ENCODE results near the gene ETNK2.

ETNK2 gene

DNA sequence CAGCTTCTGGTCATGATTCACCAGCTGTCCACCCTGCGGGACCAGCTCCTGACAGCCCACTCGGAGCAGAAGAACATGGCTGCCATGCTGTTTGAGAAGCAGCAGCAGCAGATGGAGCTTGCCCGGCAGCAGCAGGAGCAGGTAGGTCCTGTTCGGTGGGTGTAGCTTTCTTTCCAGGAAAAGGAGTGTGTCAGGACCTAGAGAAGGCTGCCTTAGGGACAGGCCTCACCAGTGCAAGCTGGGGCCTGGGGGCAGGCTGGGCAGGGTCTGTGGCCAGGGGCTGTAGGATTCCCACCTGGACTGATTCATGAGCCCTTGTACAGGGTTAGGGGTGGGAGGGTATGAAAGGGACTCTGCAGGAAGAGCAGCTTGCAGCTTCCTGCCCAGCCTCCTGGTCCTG is 35.3 kb downstream of the ETNK2 start:
- no peaks in the 10 kb centered on the region for H3K27me3 ChIP-seq (replicated peaks)
- in situ Hi-C loops (cut with HindIII; ENCODE audit: low pct_ligation_motif_present, low sequenced_read_pairs): no loop called here
- no peak overlapping the region for H3K4me3 ChIP-seq (ENCODE audit: low read depth, low read length)
- TF ChIP-seq CTCF (IDR thresholded peaks at IDR 0.05; ENCODE audit: low read depth, low read length, missing control alignments): no peak
- peaks cover 2% of the 10 kb centered on the region for H3K36me3 ChIP-seq (replicated peaks)
- DNase-seq: no peak
- no peak overlapping the region for H3K27ac ChIP-seq

- H3K4me3 ChIP-seq (ENCODE audit: low read depth, low read length): no peak overlapping the region
- no peak for TF ChIP-seq CTCF (IDR thresholded peaks at IDR 0.05; ENCODE audit: low read depth, low read length, missing control alignments)
- no peak overlapping the region for H3K27ac ChIP-seq
- peaks cover 2% of the 10 kb centered on the region for H3K36me3 ChIP-seq (replicated peaks)
- H3K27me3 ChIP-seq (replicated peaks): no peaks in the 10 kb centered on the region
- no peak for DNase-seq
- in situ Hi-C loops (cut with HindIII; ENCODE audit: low pct_ligation_motif_present, low sequenced_read_pairs): no loop called here
Observed at GRCh38 chr1:204115116-204115515, 36.7 kb downstream of the ETNK2 start.

DNA sequence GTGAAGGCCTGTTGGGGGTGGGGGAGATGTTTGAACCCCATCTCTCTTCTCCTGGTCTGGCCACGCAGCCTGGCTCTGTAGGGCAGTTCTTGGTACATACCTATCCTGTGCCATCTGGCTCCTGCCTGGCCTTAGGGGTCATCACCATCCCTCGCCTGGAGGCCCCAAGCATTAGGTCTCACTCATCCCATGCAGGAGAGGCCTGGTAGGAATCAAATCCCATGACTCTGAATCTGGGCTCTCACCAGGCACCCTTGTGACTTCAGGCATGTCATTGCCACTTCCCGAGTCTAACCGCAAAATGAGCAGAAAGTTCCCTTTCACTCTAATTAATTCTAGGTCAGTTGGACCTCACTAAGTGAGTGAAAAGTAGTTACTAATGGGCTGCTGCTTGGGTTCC is 37.2 kb downstream of the ETNK2 start:
- no peaks in the 10 kb centered on the region for H3K27me3 ChIP-seq (replicated peaks)
- H3K4me3 ChIP-seq (ENCODE audit: low read depth, low read length): no peak overlapping the region
- TF ChIP-seq CTCF (IDR thresholded peaks at IDR 0.05; ENCODE audit: low read depth, low read length, missing control alignments): no peak
- no peak for DNase-seq
- H3K36me3 ChIP-seq (replicated peaks): peaks cover 2% of the 10 kb centered on the region
- in situ Hi-C loops (cut with HindIII; ENCODE audit: low pct_ligation_motif_present, low sequenced_read_pairs): no loop called here
- H3K27ac ChIP-seq: no peak overlapping the region

- DNase-seq: no peak
- H3K27ac ChIP-seq: no peak overlapping the region
- TF ChIP-seq CTCF (IDR thresholded peaks at IDR 0.05; ENCODE audit: low read depth, low read length, missing control alignments): no peak
- in situ Hi-C loops (cut with HindIII; ENCODE audit: low pct_ligation_motif_present, low sequenced_read_pairs): no loop called here
- no peak overlapping the region for H3K4me3 ChIP-seq (ENCODE audit: low read depth, low read length)
- H3K27me3 ChIP-seq (replicated peaks): no peaks in the 10 kb centered on the region
- peaks cover 2% of the 10 kb centered on the region for H3K36me3 ChIP-seq (replicated peaks)
Observed at GRCh38 chr1:204113896-204114295, 37.9 kb downstream of the ETNK2 start.

DNA sequence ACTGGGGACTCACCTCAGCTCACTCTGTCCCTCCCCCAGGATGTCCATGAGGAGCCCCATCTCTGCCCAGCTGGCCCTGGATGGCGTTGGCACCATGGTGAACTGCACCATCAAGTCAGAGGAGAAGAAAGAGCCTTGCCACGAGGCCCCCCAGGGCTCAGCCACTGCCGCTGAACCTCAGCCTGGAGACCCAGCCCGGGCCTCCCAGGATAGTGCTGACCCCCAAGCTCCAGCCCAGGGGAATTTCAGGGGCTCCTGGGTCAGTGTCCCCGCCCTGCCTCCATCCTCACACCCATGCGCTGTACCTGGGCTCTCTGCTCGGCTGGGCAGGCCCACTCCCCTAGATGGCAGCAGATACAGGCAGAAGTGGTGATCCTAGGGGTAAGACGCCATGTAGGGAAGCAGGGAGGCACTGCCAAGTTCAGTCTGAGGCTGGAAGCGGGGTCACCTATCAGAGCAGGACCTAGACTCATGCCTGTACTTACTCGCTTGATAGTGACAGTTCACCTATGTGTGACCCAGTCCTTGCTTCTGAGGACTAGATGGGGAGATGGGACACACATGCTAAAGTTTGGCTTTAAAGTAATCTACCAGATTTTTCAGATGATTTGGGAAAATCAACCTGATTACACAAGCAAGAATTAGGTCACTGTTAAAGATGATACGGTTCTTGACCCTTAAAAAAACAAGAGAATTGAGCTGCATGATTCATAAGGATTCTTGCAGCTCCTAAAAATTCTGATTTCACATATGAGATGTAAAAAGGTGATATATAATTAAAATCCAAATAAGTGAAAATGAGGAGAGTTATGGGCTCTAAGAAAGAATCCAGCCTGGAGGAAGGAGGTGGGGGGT is 38.7 kb downstream of the ETNK2 start:
- DNase-seq: no peak
- H3K36me3 ChIP-seq (replicated peaks): no peaks in the 10 kb centered on the region
- H3K4me3 ChIP-seq (ENCODE audit: low read depth, low read length): no peak overlapping the region
- TF ChIP-seq CTCF (IDR thresholded peaks at IDR 0.05; ENCODE audit: low read depth, low read length, missing control alignments): no peak
- H3K27me3 ChIP-seq (replicated peaks): no peaks in the 10 kb centered on the region
- in situ Hi-C loops (cut with HindIII; ENCODE audit: low pct_ligation_motif_present, low sequenced_read_pairs): no loop called here
- no peak overlapping the region for H3K27ac ChIP-seq
